ENCODE results near the gene DUSP9.

The DUSP9 gene

DNA sequence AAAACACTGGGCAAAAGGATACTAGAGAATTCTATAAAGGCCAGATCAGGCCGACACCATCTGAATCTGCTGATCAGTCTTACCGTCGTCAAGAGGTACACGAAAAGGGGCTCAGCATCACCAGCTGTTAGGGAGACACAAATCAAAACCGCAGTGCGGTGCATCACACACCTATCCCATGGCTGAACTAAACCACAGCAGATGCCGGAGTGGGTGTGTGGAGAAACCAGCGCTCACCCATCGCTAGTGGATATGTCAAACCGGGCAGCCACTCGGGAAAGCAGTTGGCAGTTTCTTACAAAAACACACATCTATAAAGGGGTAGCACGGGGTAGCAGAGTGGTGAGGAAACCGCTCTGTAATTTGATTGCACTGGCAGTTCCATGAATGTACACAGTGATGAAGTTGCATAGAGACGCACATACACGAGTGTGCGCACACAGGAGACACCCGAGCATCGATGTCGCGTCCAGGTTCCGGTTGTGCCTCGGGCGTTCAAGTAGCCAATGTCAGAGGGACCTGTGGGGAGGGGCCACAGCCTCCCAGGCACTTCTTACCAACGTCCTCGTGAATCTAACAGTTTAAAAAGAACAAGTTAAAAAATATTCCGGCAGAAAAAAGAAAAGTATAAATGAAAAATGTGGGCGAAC lies 24.9 kb upstream of the DUSP9 start:
- no peak for DNase-seq (ENCODE audit: low spot score)

DNA sequence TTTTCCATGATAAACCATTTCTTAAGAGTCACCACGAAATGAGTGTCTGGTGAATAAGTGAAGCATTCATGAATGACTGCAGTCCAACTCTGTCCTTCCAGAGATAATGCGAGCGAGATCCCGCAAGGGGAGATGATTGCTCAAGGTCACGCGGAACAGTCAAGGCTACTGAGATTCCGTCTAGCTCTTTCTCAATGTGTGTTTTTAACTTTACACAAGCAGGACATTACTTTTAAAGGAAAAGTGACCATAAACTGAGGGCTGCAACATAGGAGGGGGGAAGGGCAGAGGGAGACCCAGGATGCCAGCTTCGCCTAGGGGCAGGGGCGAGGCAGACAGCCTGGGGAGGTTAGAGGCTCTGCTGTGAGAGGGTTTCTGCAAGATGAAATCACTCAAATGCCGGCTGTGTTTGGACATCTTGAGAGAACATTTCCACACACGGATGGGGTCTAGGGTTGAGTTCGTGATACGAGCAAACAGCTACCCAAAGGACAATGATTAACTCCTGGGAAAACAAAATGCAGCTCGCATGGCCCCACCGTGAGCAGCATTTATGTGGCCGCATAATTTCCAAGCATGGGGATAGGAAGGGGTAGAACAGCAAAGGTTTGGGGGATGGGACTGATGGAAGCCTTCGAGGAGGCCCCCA lies 24.2 kb upstream of the DUSP9 start:
- DNase-seq (ENCODE audit: low spot score): no peak

DNA sequence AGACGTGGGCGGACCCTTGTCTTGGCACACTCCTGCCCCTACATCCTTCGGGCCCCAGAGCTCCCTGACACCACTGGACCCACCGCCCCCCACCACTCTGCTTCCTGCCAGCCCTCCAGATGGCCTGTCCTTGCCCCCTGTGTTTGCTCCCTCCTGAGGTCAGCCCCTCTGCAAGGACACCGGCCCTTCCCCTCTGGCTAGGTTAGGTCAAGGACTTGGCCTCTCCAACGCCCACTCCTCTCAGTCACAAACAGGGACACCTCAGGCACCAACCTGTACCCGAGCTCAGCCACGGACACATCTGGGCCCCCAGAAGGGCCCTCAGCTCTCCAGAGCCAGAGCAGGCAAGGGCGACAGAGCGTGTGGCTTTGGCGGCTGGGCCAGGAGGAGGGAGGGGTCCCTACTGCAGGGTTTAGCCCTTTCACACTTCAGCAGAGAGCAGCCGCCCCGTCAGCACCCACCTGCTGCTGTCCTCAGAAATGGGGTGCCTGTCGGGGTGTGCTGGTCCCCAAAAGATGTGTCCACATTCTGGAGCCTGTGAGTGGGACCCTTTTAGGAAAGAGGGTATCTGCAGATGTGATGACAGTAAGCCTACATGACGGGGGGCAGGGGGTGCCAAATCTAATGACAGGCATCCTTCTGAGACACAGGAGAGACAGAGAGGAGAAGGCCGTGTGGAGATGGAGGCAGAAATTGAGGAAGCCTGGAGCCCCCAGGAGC lies 23.5 kb upstream of the DUSP9 start:
- DNase-seq (ENCODE audit: low spot score): no peak

DNA sequence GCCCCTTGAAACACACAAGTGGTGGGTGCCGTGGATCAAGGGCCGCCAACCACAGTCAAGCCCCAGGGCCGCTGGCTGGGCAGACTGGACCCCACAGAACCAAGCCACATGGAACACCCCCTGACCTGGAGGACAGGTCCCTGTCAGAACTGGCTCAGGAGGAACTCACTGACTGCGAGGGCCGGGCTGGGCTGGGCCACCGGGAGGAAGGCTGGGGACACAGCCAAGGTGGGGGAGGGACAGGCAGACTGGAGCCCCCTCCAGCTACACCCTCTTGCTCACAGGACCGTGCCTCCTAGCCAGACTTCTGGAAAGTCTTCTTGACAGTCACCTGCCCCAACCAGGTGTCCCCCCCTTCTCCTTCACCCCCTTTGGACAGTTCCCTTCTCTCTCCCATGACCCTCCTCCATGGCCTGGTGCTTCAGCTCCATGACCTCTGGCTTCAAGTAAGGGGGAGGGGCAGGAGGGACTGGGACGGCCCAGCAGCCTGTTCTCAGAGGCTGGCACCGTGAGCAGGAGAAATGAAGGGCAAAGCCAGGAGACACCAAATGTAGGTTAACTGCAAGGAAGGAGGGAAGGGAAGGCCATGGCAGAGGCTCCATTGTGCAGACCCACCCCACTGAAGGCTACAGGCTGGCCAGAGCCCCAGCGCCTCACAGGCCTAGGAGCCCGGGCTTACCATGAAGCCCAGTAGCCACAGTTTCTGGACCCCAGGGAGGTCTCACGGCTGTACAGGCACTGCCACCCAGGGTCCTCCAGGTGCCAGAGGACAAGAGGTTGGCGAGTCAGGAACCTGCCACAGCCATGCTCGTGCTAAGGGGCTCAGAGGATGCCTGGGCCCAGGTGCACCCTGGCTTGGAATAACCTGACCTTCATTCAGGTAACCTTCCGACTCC lies 22.6 kb upstream of the DUSP9 start:
- DNase-seq (ENCODE audit: low spot score): no peak

DNA sequence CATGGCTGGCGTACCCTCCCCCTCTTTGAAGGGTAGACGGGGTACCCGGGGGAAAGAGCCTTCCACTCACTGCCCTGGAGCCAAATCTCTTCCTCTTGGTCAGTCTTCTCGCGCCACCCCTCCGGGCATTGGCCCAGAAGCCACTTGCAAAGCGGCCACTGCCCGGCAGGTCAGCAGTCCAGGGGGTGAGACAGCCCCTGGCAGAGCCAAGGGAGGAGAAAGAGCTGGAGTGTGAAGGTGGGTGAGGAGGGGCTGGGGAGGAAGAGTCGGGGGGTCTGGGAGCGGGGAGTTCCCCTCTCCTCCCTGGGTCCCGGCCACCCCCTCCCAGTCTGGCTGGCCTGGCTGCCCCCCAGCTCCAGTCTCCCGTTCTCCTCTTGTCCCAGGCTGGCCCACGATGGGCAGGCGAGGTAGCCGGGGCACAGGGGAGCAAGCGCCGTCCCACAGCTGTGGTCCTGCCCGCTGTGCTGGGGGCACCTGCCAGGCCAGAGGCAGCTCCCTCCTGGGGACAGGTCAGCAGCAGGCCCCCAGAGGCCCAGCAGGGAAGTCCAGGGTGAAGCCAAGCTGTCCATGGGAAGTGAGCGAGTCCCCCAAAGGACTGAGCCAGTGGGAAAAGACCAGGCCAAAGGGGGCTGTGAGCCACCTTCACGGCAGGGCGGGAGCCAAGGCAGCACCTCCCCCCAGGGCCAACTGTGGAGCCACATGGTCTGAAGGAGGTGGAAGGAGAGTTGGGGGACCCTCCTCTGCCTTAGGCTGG lies 21.6 kb upstream of the DUSP9 start:
- no peak for DNase-seq (ENCODE audit: low spot score)

DNA sequence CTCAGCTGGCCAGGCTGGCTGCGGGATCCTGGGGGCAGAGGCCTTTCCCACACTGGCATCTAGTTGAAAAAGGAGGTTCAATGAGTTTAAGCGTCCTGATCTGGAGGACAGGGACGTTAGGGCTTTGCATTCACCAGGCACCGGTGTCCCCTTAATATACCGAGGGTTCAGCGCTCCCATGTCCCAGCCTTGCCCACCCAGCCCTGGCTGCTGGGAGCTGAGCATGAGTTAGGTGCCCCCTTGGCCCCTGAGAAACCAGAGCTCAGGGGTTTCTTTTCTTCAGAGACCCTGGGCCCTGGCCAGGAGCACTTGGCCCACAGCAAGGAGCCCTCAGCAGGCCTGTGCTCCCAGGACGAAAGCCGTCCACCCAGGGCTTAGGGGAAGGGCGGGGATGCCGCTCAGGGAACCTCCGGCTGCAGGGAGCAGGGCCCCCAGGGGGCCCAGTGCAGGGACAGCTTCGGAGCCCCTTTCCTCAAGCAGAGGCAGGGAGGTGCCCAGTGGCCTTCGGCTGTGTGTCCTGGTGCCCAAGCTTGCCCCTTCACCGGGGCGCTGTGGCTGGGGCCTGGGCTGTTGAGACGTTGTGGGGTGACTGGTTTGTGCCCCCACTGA lies 20.9 kb upstream of the DUSP9 start:
- DNase-seq (ENCODE audit: low spot score): no peak

DNA sequence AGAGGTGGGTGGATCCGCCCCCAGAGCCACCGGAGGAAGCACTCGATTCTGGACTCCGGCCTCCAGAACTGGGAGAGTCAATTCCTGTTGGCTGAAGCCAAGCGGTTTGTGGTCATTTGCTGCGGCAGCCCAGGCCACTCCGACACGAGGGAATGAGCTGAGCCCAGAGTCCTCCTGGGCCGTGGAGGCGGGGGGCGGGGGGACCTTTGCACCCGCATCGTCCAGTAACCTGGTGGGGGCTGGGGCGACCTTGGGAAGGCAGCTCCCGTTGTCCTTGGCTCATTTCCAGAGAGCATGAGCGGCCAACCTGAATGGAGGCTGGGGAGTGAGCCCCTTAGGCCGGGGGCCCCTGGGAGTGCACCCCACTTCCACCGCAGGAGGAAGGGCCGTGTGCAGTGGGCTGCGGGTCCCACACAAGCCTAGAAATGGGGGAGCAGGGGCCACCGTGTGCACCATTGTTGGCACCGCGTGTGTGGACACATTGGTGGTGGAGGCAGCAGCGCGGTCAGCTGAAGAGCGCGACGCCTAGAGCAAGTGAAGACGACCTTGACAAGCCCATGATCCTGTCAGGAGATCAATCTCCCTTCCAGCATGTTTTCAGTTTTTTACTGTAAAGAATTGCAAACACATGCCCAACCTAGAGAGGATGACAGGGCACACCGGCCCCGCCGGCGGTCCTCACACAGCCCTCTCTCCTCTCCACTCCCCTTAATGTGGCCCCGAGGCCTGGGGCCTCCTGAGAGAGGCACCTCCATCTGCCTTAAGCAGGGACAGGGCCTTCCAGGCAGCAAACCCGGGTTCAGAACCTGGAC lies 19.9 kb upstream of the DUSP9 start:
- no peak for DNase-seq (ENCODE audit: low spot score)

DNA sequence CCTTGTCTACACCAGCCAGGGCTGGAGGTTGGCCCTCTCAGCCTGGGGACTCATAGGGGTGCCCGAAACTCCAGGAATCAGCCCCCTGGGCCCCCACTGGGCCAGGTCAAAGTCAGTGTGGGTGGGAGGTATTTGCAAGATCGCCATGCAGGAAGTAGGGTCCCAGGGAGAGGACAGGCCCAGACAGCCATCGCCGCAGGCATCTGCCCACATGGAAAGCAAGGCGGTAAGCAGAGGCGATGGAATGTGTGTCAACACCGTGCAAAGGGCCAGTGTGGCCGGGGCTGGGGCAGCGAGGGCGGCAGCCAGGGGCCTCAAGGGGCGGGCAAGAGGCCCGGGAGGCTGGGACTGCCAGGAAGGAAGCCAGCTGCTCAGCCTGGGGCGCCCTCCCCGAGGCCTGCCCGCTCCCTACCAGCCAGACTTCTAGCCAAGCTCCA lies 19.3 kb upstream of the DUSP9 start:
- DNase-seq (ENCODE audit: low spot score): no peak

DNA sequence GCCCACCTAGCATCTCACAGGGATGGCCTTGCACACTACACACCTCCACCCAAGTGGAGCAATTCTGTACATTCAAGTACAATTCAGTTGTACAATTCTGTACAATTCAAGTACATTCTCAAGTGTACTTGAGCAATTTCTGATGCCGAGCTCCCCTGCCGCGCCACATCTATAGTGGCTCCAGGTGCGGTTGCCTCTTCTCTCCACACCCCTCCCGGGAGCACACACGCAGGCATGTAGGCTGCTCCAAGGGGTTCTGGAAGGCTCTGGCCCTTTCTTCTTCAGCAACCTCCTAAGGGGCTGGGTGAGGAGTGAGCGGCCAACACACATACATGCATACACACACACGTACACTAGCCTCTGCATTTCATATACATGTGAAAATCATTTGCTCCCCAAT lies 18.9 kb upstream of the DUSP9 start:
- DNase-seq (ENCODE audit: low spot score): no peak

DNA sequence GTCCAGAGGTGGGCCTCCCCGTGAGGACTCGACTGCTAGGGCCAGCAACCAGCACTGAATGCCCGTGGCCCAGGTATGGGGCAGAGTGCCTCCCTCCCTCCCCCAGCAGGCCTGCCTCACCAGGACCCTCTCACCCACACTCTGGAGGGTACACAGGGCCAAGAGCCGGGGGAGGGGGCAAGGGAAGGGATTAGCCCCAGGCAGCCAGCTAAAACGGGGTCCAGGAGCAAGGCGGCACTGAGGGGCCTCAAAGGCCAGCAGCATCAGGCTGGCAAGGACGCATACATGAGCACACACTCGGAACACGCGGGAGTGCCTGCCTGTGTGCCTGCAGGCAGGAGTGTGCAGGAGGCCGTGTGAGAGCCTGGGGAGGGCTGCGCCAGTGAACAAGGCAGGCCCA lies 18.3 kb upstream of the DUSP9 start:
- DNase-seq (ENCODE audit: low spot score): no peak

DNA sequence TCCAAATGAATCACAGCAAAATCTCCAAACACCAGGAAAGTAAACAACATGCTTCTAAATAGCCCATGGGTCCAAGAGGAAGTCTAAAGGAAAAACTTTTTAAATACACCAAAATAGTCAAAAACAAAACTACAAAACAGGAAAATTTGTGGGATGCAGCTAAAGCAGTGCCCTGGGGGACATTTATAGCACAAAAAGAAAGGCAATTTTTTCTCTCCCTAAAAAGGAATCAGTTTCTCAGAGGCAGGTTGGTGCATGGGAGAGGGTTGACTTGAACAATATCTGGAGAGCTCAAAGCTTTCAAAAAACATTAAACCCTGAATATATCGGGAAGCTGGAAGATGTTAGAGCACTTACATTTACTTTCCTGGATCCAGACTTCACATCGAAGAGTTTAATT lies 15.7 kb upstream of the DUSP9 start:
- DNase-seq (ENCODE audit: low spot score): no peak

DNA sequence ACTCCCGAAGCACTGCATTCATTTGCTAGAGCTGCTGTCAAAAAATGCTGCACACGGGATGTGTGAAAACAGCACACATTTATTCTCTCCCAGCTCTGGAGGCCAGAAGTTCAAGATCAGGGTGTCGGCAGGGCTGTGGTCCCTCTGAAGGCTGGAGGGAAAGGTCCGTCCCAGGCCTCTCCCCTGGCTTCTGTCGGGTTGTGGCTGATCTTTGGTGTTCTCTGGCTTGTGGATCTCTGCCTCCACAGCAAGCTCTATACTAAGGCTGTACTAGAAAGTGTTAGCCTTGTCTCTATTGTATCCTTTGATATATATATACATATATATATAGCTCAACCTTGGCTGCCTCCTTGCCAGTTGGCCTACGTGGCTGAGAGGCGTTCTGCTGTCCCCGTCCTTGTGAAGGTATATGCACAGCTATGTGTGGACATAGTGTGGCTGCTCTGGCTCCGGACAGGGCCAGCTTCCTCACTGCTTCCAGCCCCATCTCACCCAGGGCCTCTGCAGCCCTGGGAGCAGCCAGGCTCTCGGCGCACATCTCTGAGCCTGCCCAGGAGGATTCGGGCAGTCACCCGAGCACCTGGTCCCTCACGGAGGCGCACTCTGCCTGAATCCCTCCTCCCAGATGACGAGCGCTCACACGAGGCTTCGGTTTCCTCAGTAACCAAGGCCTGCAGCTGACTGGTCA lies 15.0 kb upstream of the DUSP9 start:
- no peak for DNase-seq (ENCODE audit: low spot score)

DNA sequence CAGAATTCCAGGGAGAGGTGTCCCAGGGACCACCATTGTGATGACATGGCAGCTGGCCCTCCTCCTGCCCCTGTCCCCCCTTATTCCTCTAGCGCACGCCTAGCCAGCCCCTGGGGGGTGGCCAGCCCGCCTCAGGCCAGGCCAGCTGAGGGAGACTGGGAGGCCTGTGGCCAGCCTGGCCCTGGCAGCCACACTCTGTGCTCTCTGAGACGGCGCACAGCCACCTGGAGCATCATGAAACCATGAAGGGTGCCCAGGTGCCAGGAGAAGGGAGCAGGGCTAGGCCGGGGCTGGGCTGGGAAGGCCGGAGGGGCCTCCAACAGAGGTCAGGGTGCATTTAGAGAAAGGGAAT lies 14.4 kb upstream of the DUSP9 start:
- no peak for DNase-seq (ENCODE audit: low spot score)

DNA sequence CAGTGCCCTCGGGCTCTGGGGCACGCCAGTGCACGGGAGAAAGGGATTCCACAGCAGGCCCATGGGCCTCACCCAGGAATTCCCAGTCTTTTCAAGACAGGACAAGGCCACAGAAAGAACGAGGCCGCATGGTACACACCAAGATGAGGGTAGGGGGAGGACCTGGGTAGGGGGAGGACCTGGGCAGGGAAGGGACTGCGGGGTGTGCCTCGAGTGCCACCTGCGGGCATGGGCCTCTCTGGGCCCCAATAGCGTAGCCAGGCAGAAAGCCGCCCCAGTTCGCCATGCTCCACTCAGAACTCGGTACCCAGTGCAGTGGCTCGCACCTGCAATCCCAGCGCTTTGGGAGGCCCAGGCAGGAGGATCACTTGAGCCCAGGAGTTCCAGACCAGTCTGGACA lies 14.0 kb upstream of the DUSP9 start:
- no peak for DNase-seq (ENCODE audit: low spot score)

DNA sequence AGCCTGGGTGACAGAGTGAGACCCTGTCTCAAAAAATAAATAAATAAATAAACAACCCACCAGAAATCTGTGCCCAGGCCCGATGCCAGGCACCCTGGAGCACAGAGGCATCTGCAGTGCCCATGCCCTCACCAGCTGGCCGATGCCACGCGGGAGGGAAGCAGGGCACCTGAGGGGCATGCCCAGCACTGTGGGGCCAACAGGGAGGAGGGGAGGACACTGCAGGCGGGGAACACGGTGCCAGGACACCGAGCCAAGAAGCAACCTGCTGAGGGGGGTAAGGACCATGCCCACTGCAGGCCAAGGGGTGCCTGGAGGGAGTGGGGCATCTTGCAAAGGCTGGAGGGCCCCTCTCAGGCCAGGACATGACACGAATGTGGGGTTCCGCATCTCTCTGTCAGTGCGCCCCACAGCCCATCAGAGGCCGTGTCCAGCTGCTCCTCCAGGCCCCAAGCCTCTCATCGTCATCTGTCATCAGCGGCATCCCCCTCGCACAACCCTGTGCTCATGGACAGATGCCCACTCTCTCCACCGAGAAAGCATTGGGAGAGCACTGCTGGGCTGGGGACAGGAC lies 13.3 kb upstream of the DUSP9 start:
- no peak for DNase-seq (ENCODE audit: low spot score)

DNA sequence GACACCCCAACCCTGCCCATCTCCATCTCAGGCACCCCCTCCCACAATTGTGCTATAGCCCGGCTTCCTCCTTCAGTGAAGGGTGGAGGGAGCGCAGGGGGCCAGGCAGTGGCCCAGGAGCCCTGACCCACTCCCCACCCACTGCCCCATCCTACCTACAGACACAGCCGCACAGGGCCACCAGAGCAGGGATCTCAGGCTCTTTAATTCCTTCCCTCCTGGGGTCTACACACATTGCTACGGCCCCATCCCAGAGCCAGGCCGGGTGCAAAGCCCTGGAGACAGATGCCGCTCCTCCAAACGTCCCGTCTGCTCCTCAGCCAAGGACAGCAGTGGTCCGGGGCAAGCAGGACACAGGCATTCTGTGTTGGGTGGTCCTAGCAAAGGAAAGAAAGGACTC lies 12.8 kb upstream of the DUSP9 start:
- no peak for DNase-seq (ENCODE audit: low spot score)

DNA sequence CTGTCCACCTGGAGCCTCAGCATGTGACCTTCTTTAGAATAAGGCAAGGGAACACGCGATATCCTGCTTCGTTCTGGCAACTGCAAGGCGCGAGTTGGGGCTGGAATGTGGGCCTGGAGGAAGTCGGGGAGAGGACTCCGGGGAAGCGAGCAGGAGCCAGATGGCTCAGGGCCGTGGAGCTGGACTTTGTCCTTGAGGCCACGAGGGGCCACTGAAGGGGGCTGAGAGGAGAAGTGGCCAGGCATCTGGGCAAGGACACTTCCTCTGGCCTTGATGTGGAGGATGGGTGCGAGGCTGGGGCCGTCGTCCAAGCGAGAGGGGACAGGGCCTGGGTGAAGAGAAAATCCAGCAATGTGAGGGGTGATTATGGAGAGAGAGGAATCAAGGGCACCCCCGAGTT lies 12.2 kb upstream of the DUSP9 start:
- no peak for DNase-seq (ENCODE audit: low spot score)

DNA sequence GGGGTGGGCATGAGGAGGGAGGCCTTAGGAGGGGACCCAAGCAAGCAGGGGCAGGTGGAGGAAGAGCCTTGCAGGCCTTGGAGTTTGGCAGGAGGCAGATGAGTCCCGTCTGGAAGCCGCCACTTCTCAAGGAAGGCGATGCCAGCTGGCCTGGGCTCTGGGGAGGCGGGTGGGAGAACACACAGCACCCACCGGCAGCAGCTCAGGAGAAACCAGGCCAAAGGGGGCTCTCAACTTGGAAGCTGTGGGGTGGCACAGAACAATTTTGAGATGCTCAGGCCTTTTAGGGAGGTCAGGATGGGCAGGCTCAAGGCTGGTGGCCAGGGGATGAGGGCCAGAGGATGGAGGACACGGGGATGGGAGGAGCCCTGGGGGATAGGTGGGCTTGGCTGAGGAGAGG lies 11.6 kb upstream of the DUSP9 start:
- DNase-seq (ENCODE audit: low spot score): no peak

DNA sequence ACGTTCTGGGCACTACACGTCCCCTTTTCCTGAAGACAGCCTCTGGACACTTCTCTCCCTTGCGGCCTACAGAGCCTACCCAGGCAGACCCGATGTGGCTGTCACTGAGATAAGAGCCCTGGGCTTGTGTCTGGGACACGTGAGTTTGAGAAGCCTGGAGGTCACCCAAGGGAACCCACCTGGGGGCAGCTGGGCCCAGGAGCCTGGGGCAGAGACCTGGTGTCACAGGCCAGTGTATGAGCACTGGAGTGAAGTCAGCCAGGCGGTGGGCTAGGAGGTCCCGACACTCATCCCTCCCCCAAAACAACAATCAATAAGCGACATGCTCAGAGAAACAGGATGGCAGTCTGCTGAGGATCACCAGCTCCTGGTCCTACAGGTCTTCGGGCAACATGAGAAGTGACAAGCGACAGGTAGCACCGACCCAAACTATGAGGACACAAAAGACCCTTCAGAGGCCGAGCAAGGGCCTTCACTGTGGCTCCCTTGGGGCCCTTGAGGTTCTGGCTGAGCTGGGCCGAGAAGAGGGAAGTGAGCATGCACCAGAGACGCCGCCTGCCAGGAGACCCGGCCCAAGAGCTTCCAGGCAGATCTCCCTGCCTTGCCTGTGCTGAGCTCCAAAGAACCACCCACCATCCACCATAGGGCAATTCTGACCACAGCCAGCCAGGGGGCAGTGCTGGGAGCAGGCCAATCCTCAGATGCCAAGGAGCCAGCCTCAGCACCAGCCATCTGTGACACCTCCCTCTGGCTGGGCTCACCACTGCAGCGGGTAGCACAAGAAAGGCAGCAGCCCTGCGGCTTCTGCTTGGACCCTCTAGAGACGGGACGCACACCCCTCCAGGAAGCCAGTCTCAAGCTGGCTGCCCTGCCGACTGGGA lies 11.0 kb upstream of the DUSP9 start:
- peak; percentile 35 for DNase-seq (ENCODE audit: low spot score)
